Measurements from ENCODE around the gene AHSG.
A peak's percentile ranks its signal among the peaks of the same experiment; 100 is the strongest.

Gene AHSG

DNA sequence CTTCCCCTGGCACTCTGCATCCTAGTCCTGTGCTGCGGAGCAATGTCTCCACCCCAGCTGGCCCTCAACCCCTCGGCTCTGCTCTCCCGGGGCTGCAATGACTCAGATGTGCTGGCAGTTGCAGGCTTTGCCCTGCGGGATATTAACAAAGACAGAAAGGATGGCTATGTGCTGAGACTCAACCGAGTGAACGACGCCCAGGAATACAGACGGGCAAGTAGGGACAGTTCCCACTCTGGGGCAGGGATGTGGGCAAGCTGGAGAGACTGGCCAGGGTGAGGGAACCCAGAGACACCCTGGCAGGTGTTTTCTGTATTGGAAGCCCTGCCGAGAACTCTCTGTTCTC lies 27.6 kb downstream of the AHSG start:
- H3K4me3 Mint-ChIP-seq: no peak overlapping the region
- DNase-seq (ENCODE audit: low spot score in 2 of 2): no peak

DNA sequence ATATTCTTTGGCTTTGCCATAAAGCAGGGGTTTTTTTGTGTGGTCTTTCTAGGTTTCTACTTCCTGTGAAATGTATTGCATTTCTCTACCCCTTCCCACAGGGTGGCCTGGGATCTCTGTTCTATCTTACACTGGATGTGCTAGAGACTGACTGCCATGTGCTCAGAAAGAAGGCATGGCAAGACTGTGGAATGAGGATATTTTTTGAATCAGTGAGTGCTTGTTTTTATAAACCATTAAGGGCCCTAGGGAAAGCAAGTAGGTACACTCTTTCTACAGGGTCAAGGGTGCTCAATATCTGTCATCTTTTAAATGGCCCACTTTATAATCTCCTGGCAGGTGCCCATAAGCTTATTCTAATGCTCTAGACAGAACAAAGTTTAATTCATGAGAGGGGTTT lies 28.1 kb downstream of the AHSG start:
- Mint-ChIP-seq H3K4me1 (peaks cover 41% of the 10 kb centered on the region), H3K36me3 (no peaks in the 10 kb centered on the region), H3K4me3 (no peak overlapping the region), H3K27ac (no peak overlapping the region), H3K9me3 (no peaks in the 10 kb centered on the region)
- ATAC-seq: no peak
- no peak for DNase-seq (ENCODE audit: low spot score in 2 of 2)

More for the DNA sequence above, 27.6 kb downstream of the AHSG start:
- H3K4me1 Mint-ChIP-seq: peaks cover 41% of the 10 kb centered on the region
- no peaks in the 10 kb centered on the region for H3K9me3 Mint-ChIP-seq
- H3K27ac Mint-ChIP-seq: peak overlapping the region; percentile 26
- no peak for ATAC-seq
- no peaks in the 10 kb centered on the region for H3K36me3 Mint-ChIP-seq

DNA sequence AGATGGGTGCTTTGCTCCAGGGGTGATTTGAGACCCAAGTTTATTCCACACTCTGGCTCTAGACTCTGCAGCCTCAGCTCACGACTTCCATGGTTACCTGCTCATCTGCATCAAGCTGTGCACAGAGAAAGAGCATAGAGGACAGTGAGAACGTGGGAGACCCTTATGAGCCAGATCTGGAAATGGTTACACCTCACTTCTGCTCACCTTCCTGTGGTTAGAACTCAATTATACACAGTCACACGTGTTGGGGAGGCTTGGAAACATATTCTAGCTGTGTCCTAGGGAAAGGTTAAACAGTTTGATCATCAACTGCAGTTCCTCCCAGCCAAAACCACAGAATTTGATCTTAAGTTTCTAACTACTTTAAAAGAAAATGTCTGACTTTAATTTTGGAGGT lies 29.2 kb downstream of the AHSG start:
- no peak overlapping the region for H3K27ac Mint-ChIP-seq
- no peaks in the 10 kb centered on the region for H3K9me3 Mint-ChIP-seq
- ATAC-seq: peak; percentile 61
- H3K36me3 Mint-ChIP-seq: no peaks in the 10 kb centered on the region
- H3K4me1 Mint-ChIP-seq: peaks cover 41% of the 10 kb centered on the region
- no peak overlapping the region for H3K4me3 Mint-ChIP-seq
- no peak for DNase-seq (ENCODE audit: low spot score in 2 of 2)

DNA sequence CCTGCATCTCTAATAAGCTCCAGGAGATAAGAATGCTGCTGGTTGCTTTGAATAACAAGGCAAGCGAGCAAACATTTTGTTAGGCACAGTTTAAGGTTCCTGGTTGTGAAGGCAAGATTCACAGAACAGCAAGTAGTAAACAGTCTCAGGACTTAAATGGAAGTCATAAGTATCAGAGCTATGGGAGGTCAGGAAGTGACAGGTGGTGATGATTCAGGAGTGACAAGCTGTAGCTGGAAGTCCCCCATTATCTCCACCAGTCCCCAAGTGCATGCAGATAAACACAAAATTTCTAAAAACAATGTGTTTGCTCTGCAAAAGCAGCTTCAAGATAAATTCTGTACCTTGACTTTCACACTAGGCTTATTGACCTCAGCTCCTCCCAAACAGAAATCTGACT lies 30.6 kb downstream of the AHSG start:
- peak; percentile 97 for ATAC-seq
- Mint-ChIP-seq H3K27ac (peak overlapping the region; percentile 15), H3K36me3 (no peaks in the 10 kb centered on the region), H3K4me3 (no peak overlapping the region), H3K9me3 (no peaks in the 10 kb centered on the region), H3K4me1 (peaks cover 41% of the 10 kb centered on the region)
- DNase-seq (ENCODE audit: low spot score in 2 of 2): no peak

DNA sequence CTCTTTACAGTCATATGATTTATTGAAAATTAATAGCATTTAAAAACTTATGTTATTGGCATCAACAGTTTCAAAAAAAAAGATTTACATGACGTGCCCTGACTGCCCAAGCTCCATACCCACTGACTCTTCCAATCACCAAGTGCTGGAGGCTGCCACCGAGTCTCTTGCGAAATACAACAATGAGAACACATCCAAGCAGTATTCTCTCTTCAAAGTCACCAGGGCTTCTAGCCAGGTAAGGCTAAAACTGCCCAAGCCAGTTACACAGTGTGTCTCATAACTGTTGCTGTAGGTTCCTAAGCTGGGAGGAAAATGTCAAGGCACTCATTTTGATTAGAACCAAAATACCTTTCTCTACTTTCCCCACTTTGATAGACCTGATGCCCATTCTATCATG lies 31.8 kb downstream of the AHSG start:
- DNase-seq (ENCODE audit: low spot score in 2 of 2): no peak

DNA sequence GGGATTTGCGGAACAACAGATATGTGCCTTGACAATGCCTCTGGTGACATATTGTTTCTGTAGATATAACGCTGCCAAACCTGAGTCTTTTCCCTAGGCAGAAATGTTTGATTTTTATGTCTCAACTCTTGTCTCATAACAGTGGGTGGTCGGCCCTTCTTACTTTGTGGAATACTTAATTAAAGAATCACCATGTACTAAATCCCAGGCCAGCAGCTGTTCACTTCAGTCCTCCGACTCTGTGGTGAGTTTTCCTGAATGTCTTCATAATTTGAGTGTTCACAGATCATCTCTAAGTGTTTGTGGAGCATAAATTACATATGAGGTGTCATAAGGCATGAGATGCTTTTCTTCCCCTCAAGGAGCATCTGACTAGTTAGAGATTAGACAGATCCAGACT lies 33.2 kb downstream of the AHSG start:
- Mint-ChIP-seq H3K27ac (no peak overlapping the region), H3K9me3 (no peaks in the 10 kb centered on the region), H3K4me1 (peaks cover 32% of the 10 kb centered on the region), H3K36me3 (no peaks in the 10 kb centered on the region), H3K4me3 (no peak overlapping the region)
- ATAC-seq (no peak), DNase-seq (ENCODE audit: low spot score in 2 of 2) (no peak)

More for the DNA sequence above, 31.8 kb downstream of the AHSG start:
- Mint-ChIP-seq H3K4me3 (no peak overlapping the region), H3K36me3 (no peaks in the 10 kb centered on the region), H3K9me3 (no peaks in the 10 kb centered on the region), H3K27ac (peak overlapping the region; percentile 38), H3K4me1 (peaks cover 41% of the 10 kb centered on the region)
- ATAC-seq: no peak

DNA sequence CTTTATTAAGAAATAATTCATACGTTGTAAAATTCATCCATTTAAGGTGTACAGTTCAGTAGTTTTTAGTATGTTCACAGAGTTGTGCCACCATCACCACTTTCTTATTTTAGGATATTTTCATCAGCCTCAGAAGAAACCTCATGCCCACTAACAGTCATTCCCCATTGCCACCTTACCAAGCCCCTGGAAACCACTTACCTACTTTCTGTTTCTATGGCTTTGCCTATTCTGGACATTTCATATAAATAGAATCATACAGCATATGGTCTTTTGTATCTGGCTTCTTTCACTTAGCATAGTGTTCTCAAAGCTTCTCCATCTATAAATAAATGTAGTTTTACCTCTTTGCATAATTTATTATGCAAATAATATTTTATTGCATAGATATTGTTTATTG lies 34.0 kb downstream of the AHSG start:
- Mint-ChIP-seq H3K4me1 (peaks cover 25% of the 10 kb centered on the region), H3K36me3 (no peaks in the 10 kb centered on the region), H3K4me3 (no peak overlapping the region), H3K27ac (no peak overlapping the region), H3K9me3 (no peaks in the 10 kb centered on the region)
- no peak for DNase-seq (ENCODE audit: low spot score in 2 of 2)
- ATAC-seq: no peak

DNA sequence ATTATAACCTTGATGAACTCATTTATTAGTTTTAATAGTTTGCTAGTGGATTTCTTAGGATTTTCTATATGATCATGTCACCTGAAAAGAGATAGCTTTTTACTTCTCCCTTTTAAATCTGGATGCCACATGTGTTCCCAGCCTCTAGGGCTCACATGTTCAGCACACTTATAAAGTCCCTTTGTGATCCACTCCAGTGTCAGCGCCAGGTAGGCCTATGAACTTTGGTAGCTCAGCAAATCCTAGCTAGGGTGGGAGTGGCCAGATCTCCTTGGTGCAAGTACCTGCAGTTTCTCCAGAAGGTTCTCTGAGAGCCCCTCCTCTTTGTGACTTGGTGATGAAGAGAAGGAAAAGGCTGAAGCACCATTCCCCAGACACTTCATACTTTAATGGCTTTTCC lies 36.0 kb downstream of the AHSG start:
- Mint-ChIP-seq H3K4me3 (no peak overlapping the region), H3K36me3 (no peaks in the 10 kb centered on the region), H3K4me1 (peaks cover 9% of the 10 kb centered on the region), H3K9me3 (no peaks in the 10 kb centered on the region), H3K27ac (no peak overlapping the region)
- ATAC-seq: no peak
- no peak for DNase-seq (ENCODE audit: low spot score in 2 of 2)

DNA sequence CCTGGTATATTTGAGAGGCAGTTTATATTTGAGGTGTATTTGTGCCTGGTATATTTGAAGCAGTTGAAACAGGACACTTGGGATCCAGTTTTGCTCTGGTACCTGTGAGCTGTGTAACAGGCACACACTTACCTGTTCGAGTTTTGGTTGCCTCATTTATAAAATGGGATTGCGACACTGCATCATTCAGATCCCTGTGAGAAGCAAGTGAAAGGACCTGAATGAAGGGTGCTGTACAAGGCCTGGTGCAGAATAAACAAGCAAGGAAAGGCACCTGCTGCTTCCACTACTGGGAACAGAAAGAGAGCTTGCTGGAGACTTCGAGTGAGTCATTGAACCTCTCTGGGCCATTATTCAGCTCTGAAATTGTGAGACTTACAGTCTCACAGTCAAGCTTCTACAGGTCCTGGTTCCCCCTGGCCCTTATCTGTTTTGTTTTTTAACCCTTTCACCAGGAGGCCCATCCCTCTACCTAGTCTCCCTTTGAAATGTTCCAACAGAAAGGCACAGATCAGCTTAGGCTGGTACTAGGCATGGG lies 38.9 kb downstream of the AHSG start:
- DNase-seq (ENCODE audit: low spot score in 2 of 2) (no peak), ATAC-seq (no peak)
- Mint-ChIP-seq H3K27ac (no peak overlapping the region), H3K9me3 (no peaks in the 10 kb centered on the region), H3K4me3 (no peak overlapping the region), H3K4me1 (no peaks in the 10 kb centered on the region), H3K36me3 (no peaks in the 10 kb centered on the region)

DNA sequence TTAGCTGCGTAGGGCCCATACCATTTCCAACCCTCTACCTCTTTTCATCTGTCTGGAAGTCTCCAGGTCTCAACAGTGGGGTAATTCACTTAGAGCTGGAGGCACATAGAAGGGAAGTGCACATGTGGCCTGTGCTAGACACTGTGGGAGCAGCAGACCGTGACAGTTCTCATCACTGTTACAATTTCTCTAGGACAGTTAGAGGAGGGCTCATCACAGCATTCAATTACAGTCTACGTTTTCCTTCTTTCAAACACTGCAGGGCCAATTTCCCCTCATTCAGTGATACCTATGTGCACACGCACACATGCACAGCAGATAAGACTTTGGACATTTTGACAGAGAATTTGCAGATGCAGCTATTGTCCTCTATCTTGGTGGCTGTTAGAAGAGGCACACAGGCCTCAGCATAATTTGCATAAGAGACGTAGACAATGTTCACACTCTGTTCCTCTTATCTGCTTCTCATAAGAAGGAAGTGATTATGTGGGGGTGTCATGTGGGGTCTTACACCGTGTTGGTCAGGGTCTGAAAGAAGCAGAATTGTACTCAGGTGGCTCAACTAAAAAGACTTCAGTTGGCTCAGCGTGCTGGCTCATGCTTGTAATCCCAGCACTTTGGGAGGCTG lies 40.3 kb downstream of the AHSG start:
- Mint-ChIP-seq H3K27ac (no peak overlapping the region), H3K4me1 (no peaks in the 10 kb centered on the region), H3K4me3 (no peak overlapping the region)

DNA sequence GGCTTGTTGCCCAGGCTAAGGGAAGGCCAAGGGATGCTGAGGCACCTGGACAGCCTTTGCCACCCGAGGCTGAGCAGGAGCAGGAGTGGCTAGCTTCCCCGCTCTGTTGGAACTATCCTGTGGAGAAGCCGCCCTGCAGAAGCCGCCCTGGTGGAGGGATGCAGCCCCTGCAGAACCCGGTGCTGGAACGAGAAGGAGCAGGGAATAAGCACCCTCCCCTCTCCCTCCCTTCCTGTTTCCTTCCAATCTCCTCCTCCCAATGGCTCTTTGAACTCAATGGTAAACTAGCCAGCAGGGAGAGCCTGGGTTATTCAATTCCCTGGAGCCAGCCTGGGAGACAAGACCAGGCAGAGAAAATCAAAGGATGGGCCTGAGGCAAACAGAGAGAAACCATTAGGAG lies 41.1 kb downstream of the AHSG start:
- no peaks in the 10 kb centered on the region for H3K9me3 Mint-ChIP-seq
- peaks cover 4% of the 10 kb centered on the region for H3K4me1 Mint-ChIP-seq
- no peak overlapping the region for H3K4me3 Mint-ChIP-seq
- ATAC-seq (no peak), DNase-seq (ENCODE audit: low spot score in 2 of 2) (no peak)
- H3K36me3 Mint-ChIP-seq: no peaks in the 10 kb centered on the region
- no peak overlapping the region for H3K27ac Mint-ChIP-seq

More for the DNA sequence above, 40.3 kb downstream of the AHSG start:
- Mint-ChIP-seq H3K9me3 (no peaks in the 10 kb centered on the region), H3K36me3 (no peaks in the 10 kb centered on the region)
- ATAC-seq (no peak), DNase-seq (ENCODE audit: low spot score in 2 of 2) (no peak)

DNA sequence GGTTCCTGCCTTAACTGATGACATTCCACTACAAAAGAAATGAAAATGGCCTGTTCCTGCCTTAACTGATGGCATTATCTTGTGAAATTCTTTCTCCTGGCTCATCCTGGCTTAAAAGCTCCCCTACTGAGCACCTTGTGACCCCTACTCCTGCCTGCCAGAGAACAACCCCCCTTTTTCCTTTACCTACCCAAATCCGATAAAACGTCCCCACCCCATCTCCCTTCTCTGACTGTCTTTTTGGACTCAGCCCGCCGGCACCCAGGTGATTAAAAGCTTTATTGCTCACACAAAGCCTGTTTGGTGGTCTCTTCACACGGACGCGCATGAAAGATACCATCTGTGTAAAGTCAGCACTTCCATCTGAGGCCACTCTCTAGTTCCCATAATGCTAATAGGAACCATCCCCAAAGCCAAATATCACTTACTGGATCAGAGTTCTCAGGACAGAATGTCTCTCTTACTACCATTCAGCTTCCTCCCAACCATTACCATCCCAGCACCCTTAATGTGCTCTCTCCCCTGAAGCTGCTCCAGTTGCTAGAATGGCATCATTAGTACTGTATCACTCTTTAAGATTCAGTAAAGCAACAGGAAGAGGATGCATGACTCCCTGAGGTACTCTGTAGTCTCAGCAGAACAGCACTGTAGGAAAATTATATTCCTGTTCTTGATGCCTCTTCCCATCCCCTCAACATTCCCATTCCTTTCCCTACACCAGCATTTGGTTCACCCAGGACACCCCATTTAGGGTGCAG lies 50.7 kb downstream of the AHSG start:
- H3K27ac Mint-ChIP-seq: no peak overlapping the region
- H3K4me1 Mint-ChIP-seq: peaks cover 13% of the 10 kb centered on the region
- no peaks in the 10 kb centered on the region for H3K9me3 Mint-ChIP-seq
- H3K4me3 Mint-ChIP-seq: no peak overlapping the region
- no peak for DNase-seq (ENCODE audit: low spot score in 2 of 2)
- no peaks in the 10 kb centered on the region for H3K36me3 Mint-ChIP-seq
- ATAC-seq: no peak

DNA sequence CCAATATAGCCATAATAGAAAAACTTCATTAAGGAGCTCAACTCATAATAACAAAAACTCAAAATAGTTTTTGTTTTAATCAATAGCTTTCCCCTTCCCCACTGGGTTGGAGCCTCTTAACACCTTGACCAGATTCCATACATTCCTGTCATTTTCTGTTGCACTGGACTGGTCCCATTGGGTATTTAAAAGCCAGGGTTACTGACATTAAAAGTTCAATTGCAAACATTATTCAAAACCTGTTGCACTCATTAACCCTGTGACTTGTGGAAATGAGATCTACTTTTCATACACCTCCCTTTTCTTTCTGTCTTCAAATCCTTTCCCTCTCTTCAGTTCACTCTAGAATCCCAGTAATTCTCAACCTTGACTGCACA lies 51.2 kb downstream of the AHSG start:
- Mint-ChIP-seq H3K4me3 (no peak overlapping the region), H3K9me3 (no peaks in the 10 kb centered on the region), H3K4me1 (peaks cover 9% of the 10 kb centered on the region), H3K27ac (no peak overlapping the region), H3K36me3 (no peaks in the 10 kb centered on the region)
- ATAC-seq (no peak), DNase-seq (ENCODE audit: low spot score in 2 of 2) (no peak)

DNA sequence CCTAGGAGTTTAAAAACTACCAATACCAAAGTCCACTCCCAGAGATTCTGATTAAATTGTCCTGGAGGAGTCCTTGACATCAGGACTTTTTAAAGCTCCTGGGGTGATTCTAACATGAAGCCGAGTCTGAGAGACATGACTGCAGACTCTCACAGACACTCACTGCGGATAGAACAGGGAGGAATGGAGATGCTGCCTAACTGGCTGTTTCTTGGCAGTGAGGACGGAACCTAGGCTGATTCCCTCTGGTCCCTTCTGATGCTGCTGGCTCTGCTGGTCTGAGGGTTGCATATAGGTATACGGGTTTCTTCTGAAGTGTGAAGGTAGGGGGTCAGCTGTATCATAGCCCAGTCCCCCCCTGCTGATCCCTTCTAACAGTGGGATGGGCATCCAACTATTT lies 51.6 kb downstream of the AHSG start:
- H3K9me3 Mint-ChIP-seq: no peaks in the 10 kb centered on the region
- H3K27ac Mint-ChIP-seq: no peak overlapping the region
- no peak overlapping the region for H3K4me3 Mint-ChIP-seq
- H3K4me1 Mint-ChIP-seq: peaks cover 10% of the 10 kb centered on the region
- H3K36me3 Mint-ChIP-seq: no peaks in the 10 kb centered on the region
- ATAC-seq (no peak), DNase-seq (ENCODE audit: low spot score in 2 of 2) (no peak)

DNA sequence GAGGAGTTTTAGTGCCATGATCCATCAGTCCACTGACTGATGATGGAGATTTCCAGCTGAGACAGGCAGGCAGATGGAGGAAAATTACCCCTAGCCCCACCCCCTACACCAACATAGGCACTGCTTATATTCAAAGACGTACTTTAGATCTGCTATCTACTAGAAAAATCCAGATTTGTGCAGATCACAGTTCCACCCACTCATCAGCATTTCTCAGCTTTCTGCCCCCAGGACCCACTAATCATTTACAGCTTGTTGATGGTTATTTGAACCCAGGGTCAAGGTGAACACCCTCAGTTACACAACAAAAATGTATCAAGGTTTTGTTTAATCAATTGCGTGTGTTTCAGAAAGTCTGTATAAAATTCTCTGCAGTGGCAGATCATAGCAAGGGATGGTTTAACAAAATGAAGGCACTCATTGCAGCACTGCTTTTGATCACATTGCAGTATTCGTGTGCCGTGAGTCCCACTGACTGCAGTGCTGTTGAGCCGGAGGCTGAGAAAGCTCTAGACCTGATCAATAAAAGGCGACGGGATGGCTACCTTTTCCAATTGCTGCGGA lies 52.8 kb downstream of the AHSG start, which contains the start of gene HRG:
HRG (plus strand) TSS at position 390 of the 564 bp plus-strand sequence; CDS start at position 408, 18 bp downstream.
- Mint-ChIP-seq H3K27ac (no peak within 1 kb of the TSS), H3K36me3 (no peaks in the 10 kb centered on the region)
- ATAC-seq: no peak

DNA sequence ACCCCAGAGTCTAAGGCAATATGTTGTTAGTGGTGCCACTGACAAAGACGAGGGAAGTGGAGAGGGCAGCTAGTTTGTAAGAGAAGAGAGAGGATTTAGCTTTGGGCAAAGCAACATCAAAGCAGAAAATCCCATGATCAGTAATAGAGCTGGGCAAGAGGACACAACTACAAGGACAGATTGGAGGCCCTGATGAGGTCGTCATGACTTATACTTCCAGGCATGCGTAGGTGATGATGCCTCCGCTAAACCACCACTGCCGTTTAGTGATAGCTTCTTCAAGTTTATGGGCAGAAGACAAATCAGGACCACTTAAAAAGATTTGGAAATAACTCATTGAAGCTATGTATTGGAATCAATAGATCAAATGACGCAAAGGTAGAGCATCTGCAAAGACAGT lies 55.6 kb downstream of the AHSG start:
- H3K9me3 Mint-ChIP-seq: no peaks in the 10 kb centered on the region
- no peaks in the 10 kb centered on the region for H3K36me3 Mint-ChIP-seq
- DNase-seq (ENCODE audit: low spot score in 2 of 2) (no peak), ATAC-seq (peak; percentile 43)
- H3K27ac Mint-ChIP-seq: no peak overlapping the region
- no peak overlapping the region for H3K4me3 Mint-ChIP-seq
- peaks cover 13% of the 10 kb centered on the region for H3K4me1 Mint-ChIP-seq

More for the DNA sequence above, 52.8 kb downstream of the AHSG start, which contains the start of gene HRG:
- DNase-seq (ENCODE audit: low spot score in 2 of 2): no peak
- Mint-ChIP-seq H3K4me1 (peaks cover 13% of the 10 kb centered on the region), H3K4me3 (no peak within 1 kb of the TSS), H3K9me3 (no peaks in the 10 kb centered on the region)

Data from stimulated activated effector memory CD8-positive, alpha-beta T cell treated with anti-CD3 and anti-CD28 coated beads, Interleukin-12 subunit alpha, Interleukin-12 subunit beta, amount 100 ng/mL, for 72 hours (primary cell).